DMS 273 (cell line): Measurements from ENCODE around the gene VTI1A.

Experiments used
- DNase-seq: peaks from one replicate; lab custom pipeline; 2025; ENCODE audit not compliant: unreplicated experiment; lab: John Stamatoyannopoulos, UW

VTI1A gene

DNA sequence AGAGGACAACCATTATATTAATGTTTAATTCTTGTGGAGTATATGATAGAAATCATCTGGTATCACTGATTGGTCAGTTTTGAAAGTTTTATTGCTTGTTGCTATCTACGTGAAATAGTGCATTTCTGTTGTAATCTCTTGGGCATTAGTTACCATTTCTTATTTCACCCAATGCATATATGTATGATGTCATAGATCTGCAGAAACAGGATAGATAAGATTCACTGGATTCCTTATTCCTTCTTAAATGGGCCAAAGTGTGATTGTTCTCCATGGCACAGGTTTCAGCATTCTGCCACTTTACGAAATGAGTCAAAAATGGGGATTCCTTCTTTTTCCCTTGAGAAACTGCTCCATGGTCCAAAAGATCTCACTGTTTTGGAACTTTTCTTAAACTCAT, 56.6 kb downstream of the VTI1A start:
- DNase-seq: no peak

DNA sequence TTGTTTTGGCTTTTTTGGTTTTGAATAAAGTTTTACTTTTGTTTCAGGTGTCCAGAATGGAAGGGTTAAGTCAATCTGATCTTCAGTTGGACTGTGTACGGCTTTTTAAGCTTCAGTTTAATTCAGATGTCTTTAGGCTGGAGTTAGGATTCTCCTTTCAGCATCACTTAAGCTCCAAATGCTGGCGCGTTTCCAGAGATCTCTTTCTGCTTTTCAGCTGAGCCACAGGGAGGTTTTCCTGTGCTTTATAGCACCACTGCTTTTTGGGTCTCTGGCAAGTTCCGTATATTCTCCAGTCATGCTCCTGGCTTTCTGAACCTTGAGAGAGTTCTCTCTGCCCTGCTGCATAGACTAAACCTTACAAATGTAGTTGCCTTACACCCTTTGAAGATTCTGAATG, 60.0 kb downstream of the VTI1A start:
- peak; percentile 9 for DNase-seq

DNA sequence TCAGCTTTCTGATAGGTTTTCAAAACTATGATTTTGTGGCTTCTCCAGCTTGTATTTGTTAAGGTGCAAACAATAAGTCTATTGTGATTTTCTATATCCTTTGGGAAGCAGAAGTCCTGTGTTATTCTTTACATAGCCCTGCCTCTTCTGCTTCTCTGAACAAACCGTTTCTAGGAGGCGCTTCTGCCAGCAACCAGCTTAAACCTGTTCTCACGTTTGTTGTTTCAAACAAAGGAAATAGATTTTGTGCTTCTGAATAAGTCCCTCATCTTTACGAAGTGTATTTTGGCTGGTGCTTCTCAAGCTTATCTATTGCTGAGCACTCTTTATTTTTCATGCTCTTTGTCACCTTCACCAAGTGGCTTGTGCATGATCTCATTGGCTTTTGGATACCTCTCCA, 61.0 kb downstream of the VTI1A start:
- DNase-seq: no peak

DNA sequence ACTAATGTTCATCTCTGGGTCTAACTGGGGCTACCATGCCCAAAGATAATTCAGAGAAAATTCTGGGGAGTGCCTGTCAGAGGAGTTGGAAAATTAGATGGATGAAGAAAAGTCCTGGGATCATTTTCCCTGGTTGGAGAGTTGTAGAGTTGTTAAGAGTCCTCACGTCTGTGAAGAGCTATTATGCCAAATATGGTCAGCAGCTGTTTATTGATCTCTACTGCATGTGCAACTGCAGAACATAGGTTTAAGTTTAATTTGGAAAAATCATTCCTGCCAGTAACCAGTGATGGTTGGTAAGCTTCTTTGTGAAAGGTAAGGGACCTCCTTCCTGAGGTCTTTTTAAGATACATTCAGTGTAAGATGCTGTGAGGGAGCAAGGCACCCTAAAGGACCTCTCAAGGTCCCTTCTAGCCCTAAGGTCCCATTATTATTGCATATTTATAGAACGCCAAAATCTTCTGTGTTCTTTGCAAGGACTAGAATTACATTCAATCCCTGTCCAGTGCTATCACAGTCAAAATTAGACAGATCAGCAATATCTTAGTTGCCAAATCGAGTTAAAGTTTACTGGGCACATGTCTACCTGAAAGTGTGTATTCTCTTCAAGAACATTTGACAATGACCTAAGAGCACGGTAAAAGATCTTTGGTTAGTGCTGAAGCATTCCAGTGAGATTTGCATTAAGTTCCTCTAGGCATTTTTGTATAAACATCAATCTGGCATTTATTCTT, 62.7 kb downstream of the VTI1A start:
- DNase-seq: no peak

DNA sequence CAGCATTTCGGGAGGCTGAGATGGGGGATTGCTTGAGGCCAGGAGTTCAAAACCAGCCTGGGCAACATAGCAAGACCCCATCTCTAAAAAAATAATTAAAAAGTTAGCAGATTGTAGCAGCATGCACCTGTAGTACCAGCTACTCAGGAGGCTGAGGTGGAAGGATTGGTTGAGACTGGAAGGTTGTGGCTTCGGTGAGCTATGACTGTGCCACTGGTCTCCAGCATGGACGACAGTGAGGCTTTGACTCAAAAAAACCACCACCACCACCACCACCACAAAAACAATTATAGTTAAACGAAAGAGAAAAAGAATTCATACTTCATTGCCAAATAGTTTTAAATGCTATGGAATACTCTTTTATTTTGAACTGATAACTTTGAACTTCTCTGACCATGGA, 63.4 kb downstream of the VTI1A start:
- DNase-seq: no peak

DNA sequence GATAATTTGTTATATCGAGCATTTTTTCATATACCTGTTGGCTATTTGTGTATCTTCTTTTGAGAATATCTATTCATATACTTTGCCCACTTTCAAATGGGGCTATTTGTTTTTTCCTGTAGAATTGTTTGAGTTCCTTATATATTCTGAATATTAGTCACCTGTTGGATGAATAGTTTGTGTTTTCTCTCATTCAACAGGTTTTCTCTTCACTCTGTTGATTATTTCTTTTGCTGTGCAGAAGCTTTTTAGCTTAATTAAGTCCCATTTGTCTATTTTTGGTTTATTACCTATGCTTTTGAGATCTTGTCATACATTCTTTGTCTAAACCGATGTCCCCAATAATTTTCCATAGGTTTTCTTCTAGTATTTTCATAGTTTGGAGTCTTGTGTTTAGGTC, 65.3 kb downstream of the VTI1A start:
- DNase-seq: no peak

DNA sequence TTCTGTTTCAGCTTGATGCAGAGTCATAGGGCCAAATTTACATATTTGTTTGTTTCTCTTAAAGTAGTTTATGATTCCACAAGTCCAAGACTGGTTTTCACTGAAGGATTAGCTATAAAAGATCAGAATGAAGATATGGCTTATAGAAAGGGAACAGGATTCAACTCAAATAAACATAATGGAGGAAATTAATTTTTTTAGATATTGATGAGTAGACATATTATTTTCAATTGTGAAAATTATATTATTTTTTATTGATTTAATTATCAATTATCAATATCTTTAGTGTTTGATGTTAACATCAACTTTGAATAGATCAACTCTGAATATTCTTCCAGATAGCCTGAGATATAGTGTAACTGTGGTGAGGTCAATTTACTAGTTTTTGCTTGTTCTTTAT, 68.1 kb downstream of the VTI1A start:
- no peak for DNase-seq

DNA sequence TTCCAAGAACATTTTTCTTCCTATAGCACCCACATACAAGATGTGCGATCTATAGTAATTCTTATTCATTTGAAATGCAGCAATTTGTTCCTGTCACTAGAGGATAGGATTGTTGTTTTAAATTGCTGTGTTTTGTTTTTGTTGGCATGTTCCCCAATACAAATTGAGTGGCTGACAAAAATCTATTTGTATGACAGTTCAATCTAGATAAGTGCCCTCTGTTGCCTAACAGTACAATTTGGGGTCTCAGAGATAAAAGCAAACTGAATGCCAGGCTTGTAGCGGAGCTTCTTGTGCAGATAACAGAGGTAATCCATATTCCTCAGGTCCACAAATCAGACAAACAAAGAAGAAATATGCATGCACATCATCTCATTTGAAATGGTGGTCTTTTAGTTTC, 68.8 kb downstream of the VTI1A start:
- DNase-seq: no peak

DNA sequence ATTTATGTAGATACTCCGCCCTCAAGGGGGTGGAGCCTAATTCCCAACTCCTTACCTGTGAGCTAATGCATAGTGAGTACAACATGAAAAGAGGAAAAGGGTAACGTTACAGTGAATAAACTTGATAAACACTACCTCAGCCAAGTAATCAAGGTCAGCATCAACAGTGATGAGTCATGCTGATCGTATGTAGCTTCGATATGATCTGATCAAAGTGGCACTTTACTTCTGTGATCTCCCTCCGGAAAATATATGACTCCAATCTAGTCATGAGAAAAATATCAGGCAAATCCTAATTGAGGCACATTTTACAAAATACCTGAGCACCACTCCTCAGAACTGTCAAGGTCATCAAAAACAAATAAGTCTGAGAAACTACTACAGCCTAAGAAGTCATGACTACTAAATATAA, 70.4 kb downstream of the VTI1A start:
- no peak for DNase-seq

DNA sequence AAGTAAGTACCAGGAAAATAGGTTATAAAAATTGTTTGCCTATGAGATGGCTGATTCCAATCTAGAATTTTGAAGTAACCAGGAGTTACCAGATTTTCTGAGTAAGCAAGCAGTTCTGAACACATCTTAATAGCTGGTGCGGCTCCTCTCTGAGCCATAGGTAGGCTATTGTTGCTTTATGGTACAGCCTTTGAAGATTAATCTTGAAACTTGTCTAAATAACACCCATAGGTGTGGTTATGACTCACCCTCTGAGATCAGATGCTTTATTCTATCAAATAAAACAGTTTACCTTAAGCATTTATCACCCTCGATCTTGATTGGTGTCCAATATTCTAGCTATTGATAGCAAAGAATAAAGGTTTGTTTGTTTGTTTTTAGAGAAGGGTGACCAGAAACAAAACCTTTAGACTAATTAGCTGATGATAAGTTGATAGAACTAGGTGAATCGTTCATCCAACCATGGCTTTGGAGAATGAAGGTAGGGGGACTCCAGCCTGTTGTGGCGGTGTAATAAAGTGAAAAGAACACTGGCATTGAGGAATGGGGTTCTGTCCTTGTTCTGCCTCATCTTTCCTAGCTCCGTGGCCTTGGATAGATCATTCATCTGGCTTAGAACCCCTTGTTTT, 72.2 kb downstream of the VTI1A start:
- no peak for DNase-seq

DNA sequence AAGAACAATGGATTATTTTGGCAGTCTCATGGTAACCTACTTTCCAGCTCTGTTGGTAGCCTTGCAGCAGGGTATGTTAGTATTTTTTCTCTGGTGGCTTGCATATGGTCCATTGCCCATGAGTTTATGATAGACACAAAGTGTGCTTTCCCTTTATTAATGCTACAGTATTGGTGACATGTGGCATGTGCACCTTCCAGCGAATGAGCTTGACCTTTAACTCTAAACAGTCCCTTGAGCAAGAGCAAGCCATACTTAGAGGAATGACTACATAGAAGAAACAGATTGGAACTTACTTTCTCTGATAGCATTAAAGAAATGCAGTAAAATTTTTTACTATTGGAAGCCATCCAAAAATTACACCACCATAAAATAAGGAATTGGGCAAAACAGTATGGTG, 73.9 kb downstream of the VTI1A start:
- no peak for DNase-seq

DNA sequence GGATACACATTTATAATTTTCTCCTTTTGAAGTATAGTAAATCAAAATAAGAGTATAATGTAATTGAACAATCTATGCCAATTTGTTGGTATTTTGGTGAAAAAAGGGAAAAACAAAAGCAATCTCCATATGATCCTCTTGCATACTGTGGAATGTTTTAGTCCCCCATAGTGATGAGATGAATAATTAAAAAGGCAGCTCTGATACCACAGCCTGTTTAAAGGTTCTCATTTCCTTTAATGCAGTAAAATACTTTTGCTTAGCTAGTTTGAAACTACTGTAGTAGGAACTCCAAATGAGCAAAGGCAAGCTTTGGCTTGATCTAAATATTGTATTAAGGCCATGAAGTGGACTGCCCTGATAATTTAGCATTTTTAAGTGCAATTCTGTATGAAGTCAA, 77.6 kb downstream of the VTI1A start:
- no peak for DNase-seq

DNA sequence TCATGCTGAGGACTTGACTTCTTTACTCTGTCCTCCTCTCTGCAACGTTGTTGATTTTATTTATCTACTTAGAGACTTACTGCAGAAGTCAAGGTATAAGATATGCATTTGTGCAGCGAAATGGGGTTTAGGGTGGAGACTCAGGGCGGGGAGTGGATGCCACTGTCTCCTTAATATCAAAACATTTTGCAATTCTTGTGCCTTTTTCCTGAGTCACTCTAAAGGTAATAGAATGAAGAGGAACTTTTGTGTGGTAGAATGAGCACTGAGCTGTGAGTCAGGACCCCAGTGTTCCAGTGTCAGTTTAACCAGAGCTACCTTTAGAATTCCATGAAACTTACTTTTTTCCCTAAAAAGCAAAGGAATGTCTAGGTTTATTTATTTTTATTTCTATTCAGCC, 78.2 kb downstream of the VTI1A start:
- DNase-seq: no peak

DNA sequence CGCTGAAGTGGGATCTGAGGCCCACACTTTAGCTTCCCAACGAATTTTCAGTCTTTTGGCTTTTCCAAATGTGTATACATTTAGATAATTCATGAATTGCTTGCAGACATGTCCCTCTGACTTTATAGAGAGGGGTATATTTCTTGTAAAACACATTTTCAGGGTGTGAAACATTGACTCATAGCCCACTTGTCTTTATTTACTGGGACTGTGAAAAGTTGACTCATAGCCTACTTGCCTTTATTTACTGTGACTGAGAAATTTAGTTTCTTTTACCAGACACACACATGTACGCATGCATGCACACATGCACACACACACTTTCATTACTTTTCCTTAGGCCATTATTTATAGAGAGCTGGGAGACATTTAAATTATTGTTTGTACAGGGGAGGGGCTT, 79.1 kb downstream of the VTI1A start:
- no peak for DNase-seq

DNA sequence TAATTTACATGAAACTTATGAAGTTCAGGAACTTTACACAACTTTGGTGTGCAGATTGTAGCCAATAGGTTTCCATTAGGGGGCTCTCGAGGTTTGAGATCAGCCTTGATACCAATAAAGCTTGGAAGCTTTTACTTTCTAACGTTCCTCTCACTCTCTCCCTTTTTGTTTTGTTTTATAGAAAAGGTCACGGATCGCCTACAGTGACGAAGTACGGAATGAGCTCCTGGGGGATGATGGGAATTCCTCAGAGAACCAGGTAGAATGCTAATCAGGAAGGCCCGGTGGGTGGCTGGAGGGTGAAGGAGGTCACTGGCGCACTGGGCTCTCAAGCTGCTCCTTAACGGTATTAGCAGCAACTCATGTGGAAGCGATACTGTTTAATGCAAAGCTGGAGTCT, 79.9 kb downstream of the VTI1A start:
- no peak for DNase-seq

DNA sequence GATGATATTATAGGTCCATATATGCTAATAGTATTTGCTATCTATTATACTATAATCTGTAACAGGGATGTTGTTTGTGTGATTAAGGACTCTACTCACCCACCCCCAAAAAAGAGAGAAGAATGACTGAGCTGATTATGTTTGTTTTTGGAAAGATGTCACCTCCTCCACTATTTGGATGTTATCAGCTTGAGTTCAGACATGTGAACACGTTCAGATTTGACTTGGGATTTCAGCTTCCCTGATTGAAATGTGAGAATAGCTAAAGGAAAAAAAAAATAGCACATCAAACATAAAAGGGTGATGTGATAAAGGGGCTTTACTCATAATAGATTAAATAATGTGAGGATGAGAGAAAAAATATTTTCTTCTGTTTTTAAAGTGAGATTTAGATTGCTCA, 81.2 kb downstream of the VTI1A start:
- DNase-seq: no peak

DNA sequence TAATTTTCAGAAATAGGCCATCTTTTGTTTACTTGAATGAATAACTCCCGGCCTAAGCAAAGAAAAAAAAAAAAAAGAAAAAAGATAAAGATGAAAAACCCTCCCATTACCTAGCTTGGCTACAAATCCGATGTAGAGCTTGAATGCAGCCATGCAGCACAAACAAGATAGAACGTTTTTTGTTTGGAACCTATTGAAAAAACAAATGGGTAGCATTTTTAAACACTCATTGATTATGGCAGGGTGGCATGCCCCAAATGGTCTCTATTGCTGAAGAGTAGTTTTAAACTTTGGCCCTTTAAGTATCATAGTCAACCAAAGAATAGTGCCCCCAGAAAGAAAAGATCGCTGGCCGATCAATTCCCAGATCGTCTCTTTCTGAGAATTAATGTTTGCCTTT, 84.4 kb downstream of the VTI1A start:
- no peak for DNase-seq

DNA sequence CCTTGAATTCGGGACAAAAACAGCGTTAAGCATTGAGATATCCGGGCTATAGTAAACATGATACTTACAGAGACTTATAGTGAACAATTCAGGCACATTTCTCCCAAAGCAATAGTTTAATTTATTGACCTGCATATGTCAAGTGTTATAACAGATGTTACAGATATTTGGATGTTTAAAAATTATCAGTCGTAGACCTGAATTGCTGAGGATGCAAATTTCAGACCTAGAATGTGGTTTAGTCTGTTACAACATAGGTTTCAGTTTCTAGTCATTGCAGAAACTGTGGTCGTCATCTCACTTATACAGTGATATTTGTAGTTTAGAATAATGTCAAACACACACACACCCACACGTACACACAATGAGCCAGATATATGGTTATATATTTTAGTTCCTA, 85.2 kb downstream of the VTI1A start:
- no peak for DNase-seq

DNA sequence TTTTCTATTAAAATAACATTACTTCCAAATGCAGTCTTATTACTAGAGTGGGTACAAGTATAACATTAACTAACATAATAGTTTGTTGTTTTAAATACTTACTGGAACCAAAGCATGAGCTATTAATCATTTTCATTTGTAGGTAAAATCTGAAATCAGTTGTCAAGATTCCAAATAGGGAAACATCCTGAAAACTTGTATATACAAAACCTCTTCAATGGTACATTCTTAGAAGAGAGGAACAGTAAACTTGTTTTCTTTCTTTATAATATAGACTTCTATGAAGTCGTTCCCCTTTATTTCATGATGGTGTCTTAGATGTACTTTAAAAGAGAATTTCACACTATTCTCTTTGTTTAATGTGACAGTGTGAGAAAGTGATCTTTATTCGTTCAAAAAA, 85.9 kb downstream of the VTI1A start:
- no peak for DNase-seq

DNA sequence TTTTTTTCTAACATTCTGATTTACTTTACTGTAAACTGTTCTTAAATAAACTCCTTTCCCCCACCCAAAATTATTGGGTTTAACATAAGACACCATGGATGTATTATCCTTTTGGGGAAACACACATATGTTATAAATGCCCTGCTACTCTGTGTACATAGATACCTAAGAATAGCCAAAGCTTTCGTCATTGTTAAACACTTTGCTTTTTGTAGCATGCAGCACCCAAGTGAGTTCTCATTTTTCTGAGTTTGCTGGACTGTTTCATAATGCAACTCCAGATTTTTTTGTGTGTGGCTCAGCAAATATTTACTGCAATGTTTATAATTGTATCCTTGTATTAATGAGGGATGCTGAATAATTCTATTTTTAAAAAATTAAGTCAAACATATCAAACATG, 86.9 kb downstream of the VTI1A start:
- no peak for DNase-seq

DNA sequence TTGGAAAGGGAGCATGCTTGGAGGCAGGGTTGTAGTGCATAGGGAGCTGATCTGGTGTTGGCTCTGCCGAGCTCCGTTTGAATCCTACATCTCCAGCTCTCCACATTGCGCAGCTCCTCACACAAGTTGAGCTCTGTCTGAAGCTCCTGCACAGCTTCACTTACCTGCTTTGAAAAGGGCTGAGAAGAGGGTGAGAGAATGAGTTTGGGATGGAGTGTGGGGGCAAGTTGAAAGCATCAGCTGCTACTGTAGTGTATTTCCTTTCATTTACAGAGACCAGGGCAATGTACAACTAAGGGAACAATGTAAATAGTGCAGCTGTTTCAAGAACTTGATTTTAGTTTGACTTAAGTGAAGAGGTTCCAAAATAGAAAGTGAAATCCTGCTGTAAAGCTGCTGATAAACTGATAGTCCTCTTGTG, 88.5 kb downstream of the VTI1A start:
- DNase-seq: no peak

DNA sequence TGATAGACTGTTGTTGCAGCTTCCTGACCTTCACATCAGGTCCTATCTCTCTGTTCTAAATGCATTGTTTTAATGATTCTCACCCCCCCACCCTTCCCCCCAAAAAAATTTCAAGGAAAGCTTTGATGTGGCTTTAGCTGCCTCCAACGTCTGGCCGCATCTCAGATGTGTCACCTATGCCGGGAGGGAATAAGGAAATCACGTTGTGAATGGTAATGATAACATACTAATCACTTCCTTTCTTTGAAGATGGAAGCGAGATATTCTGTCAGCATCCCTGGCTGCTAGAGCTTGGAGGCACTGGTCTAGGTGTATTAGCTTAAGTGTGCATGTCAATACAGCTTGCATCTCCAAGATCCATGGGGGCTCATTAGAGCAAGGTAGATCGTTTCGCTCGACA, 89.6 kb downstream of the VTI1A start:
- DNase-seq: no peak

DNA sequence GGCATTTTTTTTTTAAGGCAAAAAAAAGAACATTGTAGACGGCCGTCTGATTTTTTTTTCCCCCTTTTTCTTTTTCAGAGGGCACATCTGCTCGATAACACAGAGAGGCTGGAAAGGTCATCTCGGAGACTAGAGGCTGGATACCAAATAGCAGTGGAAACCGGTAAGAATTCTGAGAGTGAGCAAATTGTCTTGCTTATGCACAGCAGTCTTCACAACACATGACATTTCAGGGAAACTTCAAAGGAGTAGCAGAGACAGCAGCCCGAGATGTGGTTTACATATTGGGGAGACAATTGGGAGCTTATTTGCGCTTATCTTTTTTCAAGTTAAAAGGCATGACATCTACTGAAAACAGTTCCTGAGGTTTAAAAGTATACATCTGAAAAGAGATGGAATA, 91.2 kb downstream of the VTI1A start:
- no peak for DNase-seq
